Naive thymus-derived CD4-positive, alpha-beta T cell (primary cell): ENCODE measurements around the gene ABHD17C. TPM values are rescaled to one million over a fixed set of nuclear protein-coding genes. Genes with fewer than 3 reads are reported as not detected.

ENCODE experiments used
- ATAC-seq: fragments of 150-1000 bp; cut with Tn5 transposase; 2 replicates; pipeline ENCODE4 v1.10.0; 2021; ENCODE audit warnings: mild to moderate bottlenecking, moderate library complexity
- CTCF ChIA-PET: fragments of 350-600 bp; sonication (Branson Sonifier 250); formaldehyde crosslinking; loops from one replicate; lab custom pipeline; 2021; ENCODE audit warnings: antibody characterized with exemption; lab: Charles Lee
- POLR2A ChIA-PET: fragments of 350-600 bp; sonication (Branson Sonifier 250); formaldehyde crosslinking; loops from one replicate; lab custom pipeline; 2021; ENCODE audit warnings: antibody characterized with exemption, inconsistent platforms; lab: Charles Lee
- DNase-seq, 9 donors: peaks; one replicate each; pipeline versions ENCODE4 v3.0.0 to v3.0.0-alpha.2; 2020 to 2022; ENCODE audit warnings: mixed read lengths in 1 of 9
- H3K27ac ChIP-seq: one replicate; pipeline ENCODE4 v1.7.0; 2013; ENCODE audit warnings: mild to moderate bottlenecking, low read depth, low read length, moderate library complexity
- H3K27me3 ChIP-seq, 2 donors: one replicate each; pipeline ENCODE4 v1.7.0; 2013; ENCODE audit warnings: low read length in 2 of 2, mild to moderate bottlenecking in 2 of 2, moderate library complexity in 2 of 2; ENCODE audit not compliant: control insufficient read depth in 2 of 2, insufficient read depth in 2 of 2
- H3K36me3 ChIP-seq, 3 experiments: 1 replicate in 2 of 3; 2 replicates in 1 of 3; pipeline ENCODE4 v1.7.0; 2013; ENCODE audit warnings: low read length in 3 of 3, mild to moderate bottlenecking in 3 of 3, moderate library complexity in 1 of 3; ENCODE audit not compliant: insufficient read depth in 3 of 3, control insufficient read depth in 2 of 3
- H3K4me1 ChIP-seq, 2 donors: one replicate each; pipeline ENCODE4 v1.7.0; 2013; ENCODE audit warnings: low read length in 2 of 2, mild to moderate bottlenecking in 2 of 2, moderate library complexity in 1 of 2; ENCODE audit not compliant: control insufficient read depth in 2 of 2, insufficient read depth in 2 of 2
- H3K4me3 ChIP-seq: 2 replicates; pipeline ENCODE4 v1.7.0; 2013; ENCODE audit warnings: mild to moderate bottlenecking, low read length
- H3K9me3 ChIP-seq, 3 experiments: 1 replicate in 2 of 3; 2 replicates in 1 of 3; pipeline ENCODE4 v1.7.0; 2013; ENCODE audit warnings: low read length in 3 of 3; ENCODE audit not compliant: control insufficient read depth in 2 of 3
- H3K27ac Mint-ChIP-seq, 9 donors: one replicate each; pipeline ENCODE4 v1.8.0; 2020 to 2022; ENCODE audit warnings: mixed read lengths in 9 of 9, mild to moderate bottlenecking in 8 of 9, moderate library complexity in 5 of 9, inconsistent platforms in 2 of 9
- H3K27me3 Mint-ChIP-seq, 5 donors: one replicate each; pipeline ENCODE4 v1.8.0; 2021 to 2022; ENCODE audit warnings: mixed read lengths in 5 of 5, mild to moderate bottlenecking in 1 of 5
- H3K36me3 Mint-ChIP-seq, 5 donors: one replicate each; pipeline ENCODE4 v1.8.0; 2020 to 2022; ENCODE audit warnings: mixed read lengths in 5 of 5, mild to moderate bottlenecking in 3 of 5, inconsistent platforms in 1 of 5
- H3K4me1 Mint-ChIP-seq, 7 donors: one replicate each; pipeline ENCODE4 v1.8.0; 2020 to 2022; ENCODE audit warnings: mixed read lengths in 7 of 7, mild to moderate bottlenecking in 3 of 7, inconsistent platforms in 1 of 7
- H3K4me3 Mint-ChIP-seq, 10 donors: one replicate each; pipeline ENCODE4 v1.8.0; 2020 to 2022; ENCODE audit warnings: mild to moderate bottlenecking in 10 of 10, mixed read lengths in 10 of 10, moderate library complexity in 6 of 10, inconsistent platforms in 2 of 10
- H3K9me3 Mint-ChIP-seq, 11 donors: one replicate each; pipeline ENCODE4 v1.8.0; 2020 to 2022; ENCODE audit warnings: mixed read lengths in 11 of 11, mild to moderate bottlenecking in 4 of 11, inconsistent platforms in 1 of 11, moderate library complexity in 1 of 11
- intact Hi-C, 2 donors: fragments of 100-400 bp; cut with micrococcal nuclease; formaldehyde crosslinking; loops; one replicate each; pipeline ENCODE4 v1.15.1; 2023
- polyA plus RNA-seq, 2 donors: library from polyadenylated mRNA; unstranded; fragments of 300-500 nt; fragmentation: Illumina TruSeq; gene quantifications; one replicate each; pipeline ENCODE4 v1.2.3, GENCODE V29; 2021
- total RNA-seq, 6 experiments: library from RNA in 5 of 6; stranded (reverse) in 5 of 6; gene quantifications; 1 replicate in 5 of 6; 2 replicates in 1 of 6; pipeline ENCODE4 v1.2.3 and lab custom pipeline; 2021 to 2026

Gene ABHD17C
- total and polyA plus RNA-seq, 7 experiments from 2014 or later, result 0.26 to 2.8 (median 1.8) TPM

DNA sequence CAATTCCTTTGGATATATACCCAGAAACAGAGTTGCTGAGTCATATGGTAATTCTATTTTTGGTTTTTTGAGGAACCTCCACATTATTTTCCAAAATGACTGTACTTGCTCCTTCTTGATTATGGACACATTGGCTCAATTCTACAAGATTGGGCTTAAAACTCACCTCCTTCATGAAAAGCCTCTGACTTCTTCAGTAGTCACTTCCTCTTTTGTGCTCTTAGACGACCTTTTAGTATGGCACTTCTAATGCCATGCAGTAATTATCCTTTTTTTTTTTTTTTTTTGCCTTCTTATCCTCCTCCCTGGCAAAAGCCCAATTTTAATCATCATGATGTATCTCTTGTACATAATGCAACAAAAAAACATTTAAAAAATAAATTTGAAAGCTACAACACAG is 33.0 kb upstream of the ABHD17C start:
- no peaks in the 10 kb centered on the region for H3K4me1 ChIP-seq
- H3K9me3 ChIP-seq, result no peaks in the 10 kb centered on the region
- H3K4me3 ChIP-seq, result no peak overlapping the region
- peaks cover 0 to 3% of the 10 kb centered on the region in 2 donors for H3K27me3 ChIP-seq
- no peaks in the 10 kb centered on the region for H3K36me3 Mint-ChIP-seq
- ChIA-PET POLR2A (interaction anchor here (0.7 kb wide), 1 partner anchor 30 kb away, joined by 3 read pairs; no protein-coding TSS in a partner anchor), CTCF (no interaction called here)
- no peak overlapping the region for H3K27ac Mint-ChIP-seq
- peaks cover 0 to 2% (median 0%) of the 10 kb centered on the region in 11 donors for H3K9me3 Mint-ChIP-seq
- H3K27ac ChIP-seq, result no peak overlapping the region
- H3K4me1 Mint-ChIP-seq, result no peaks in the 10 kb centered on the region
- ATAC-seq, result no peak
- DNase-seq, result no peak
- no peaks in the 10 kb centered on the region for H3K36me3 ChIP-seq
- peaks cover 12 to 26% (median 13%) of the 10 kb centered on the region in 5 donors for H3K27me3 Mint-ChIP-seq
- intact Hi-C loops, result no loop called here
- H3K4me3 Mint-ChIP-seq, result no peak overlapping the region

DNA sequence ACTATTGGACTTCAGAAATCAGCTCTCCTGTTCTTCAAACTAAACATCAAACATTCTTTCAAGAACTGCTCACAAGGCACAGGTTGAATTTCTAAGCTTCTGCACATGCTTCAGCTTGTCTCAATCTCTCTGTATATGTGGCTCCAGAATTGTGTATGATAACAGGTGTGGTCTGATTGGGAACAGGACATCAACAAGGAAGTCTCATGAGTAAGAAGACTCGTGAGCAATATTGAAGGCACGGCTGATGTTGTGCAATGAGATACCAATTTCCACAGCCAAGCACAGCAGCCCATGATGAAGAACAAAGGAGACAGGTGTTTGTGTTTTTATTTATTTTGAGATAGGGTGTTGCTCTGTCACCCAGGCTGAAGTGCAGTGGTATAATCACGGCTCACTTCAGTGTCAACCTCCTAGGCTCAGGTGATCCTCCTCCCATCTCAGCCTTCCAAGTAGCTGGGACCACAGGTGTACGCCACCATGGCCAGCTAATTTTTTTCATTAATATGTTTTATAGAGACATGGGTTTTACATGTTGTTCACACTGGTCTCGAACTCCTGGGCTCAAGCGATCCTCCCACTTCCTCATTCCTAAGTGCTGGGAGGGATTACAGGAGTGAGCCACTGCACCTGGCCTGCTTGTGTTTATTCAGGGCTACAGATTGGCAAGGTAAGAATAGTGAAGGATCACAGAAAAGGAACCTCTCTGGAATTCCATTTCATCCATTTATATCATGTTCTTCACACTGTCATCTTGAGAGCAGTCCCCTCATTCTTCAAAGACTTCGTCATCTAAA is 32.2 kb upstream of the ABHD17C start:
- H3K27me3 Mint-ChIP-seq, result peaks cover 12 to 23% (median 13%) of the 10 kb centered on the region in 5 donors
- H3K4me1 ChIP-seq, result no peaks in the 10 kb centered on the region
- POLR2A ChIA-PET, result interaction anchor here (0.7 kb wide), 1 partner anchor 29 kb away, joined by 3 read pairs; no protein-coding TSS in a partner anchor
- CTCF ChIA-PET, result interaction anchor here (0.6 kb wide), 1 partner anchor 149 kb away, joined by 3 read pairs; no protein-coding TSS in a partner anchor
- no peak for ATAC-seq
- H3K4me1 Mint-ChIP-seq, result no peaks in the 10 kb centered on the region
- no peak overlapping the region for H3K4me3 Mint-ChIP-seq
- DNase-seq, result no peak
- H3K36me3 ChIP-seq, result no peaks in the 10 kb centered on the region
- intact Hi-C loops, result no loop called here
- peaks cover 0 to 2% (median 0%) of the 10 kb centered on the region in 11 donors for H3K9me3 Mint-ChIP-seq
- peaks cover 0 to 3% of the 10 kb centered on the region in 2 donors for H3K27me3 ChIP-seq
- no peaks in the 10 kb centered on the region for H3K9me3 ChIP-seq
- H3K27ac Mint-ChIP-seq, result no peak overlapping the region
- H3K27ac ChIP-seq, result no peak overlapping the region
- H3K36me3 Mint-ChIP-seq, result no peaks in the 10 kb centered on the region
- no peak overlapping the region for H3K4me3 ChIP-seq

DNA sequence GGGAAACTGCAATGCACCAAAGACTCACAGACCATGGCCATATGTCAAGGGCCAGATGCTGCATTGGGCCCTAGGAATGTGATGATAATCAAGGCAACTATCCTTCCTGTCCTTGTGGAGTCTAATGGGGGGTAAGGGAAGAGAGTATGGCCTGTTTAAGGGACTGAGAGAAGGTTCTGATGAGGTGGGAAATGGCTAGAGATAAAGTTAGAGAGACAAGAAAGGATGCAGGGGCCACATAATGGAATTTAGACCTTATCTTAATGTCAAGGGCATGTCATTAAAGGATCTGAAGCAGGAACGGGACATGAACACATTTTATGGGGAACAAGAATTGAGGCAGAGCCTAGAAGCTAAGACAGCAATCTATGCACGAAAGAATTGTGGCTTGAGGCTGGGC is 30.0 kb upstream of the ABHD17C start:
- no peaks in the 10 kb centered on the region for H3K9me3 ChIP-seq
- Mint-ChIP-seq H3K27me3 (peaks cover 12 to 21% (median 17%) of the 10 kb centered on the region in 5 donors), H3K4me1 (no peaks in the 10 kb centered on the region), H3K36me3 (no peaks in the 10 kb centered on the region), H3K27ac (no peak overlapping the region), H3K9me3 (peaks cover 0 to 2% (median 0%) of the 10 kb centered on the region in 11 donors), H3K4me3 (no peak overlapping the region)
- H3K27ac ChIP-seq, result no peak overlapping the region
- intact Hi-C loops, result no loop called here
- DNase-seq (no peak), ATAC-seq (no peak)
- no peaks in the 10 kb centered on the region for H3K4me1 ChIP-seq
- no peaks in the 10 kb centered on the region for H3K36me3 ChIP-seq
- ChIA-PET CTCF (no interaction called here), POLR2A (no interaction called here)
- no peak overlapping the region for H3K4me3 ChIP-seq
- peaks cover 0 to 3% of the 10 kb centered on the region in 2 donors for H3K27me3 ChIP-seq

DNA sequence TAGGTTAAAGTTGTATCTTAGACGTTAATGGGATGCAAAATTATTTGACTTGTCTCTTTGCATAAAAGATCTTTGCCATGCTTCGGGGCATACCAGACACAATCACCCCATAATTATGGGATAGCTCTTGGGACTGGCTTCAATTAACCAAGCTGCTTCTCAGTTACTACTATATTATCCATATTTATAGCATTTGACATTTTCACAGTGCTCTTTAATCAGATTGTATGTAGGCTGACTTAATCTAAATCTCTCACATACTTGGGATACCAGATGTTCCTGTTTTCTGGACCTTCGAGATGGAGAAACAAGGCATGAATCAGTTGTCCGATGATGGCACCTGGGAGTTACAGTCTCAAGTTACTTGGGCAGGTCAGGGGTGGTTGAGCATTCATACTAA is 27.2 kb upstream of the ABHD17C start:
- Histone ChIP-seq H3K27me3 (peaks cover 0 to 3% of the 10 kb centered on the region in 2 donors), H3K27ac (no peak overlapping the region), H3K4me1 (no peaks in the 10 kb centered on the region), H3K36me3 (no peaks in the 10 kb centered on the region), H3K4me3 (no peak overlapping the region), H3K9me3 (no peaks in the 10 kb centered on the region)
- H3K4me1 Mint-ChIP-seq, result no peaks in the 10 kb centered on the region
- H3K4me3 Mint-ChIP-seq, result no peak overlapping the region
- H3K27ac Mint-ChIP-seq, result no peak overlapping the region
- POLR2A ChIA-PET, result no interaction called here
- H3K9me3 Mint-ChIP-seq, result no peaks in the 10 kb centered on the region
- no peaks in the 10 kb centered on the region for H3K36me3 Mint-ChIP-seq
- ATAC-seq, result no peak
- no peak for DNase-seq
- CTCF ChIA-PET, result no interaction called here
- intact Hi-C loops, result no loop called here
- H3K27me3 Mint-ChIP-seq, result peaks cover 6 to 26% (median 17%) of the 10 kb centered on the region in 5 donors

DNA sequence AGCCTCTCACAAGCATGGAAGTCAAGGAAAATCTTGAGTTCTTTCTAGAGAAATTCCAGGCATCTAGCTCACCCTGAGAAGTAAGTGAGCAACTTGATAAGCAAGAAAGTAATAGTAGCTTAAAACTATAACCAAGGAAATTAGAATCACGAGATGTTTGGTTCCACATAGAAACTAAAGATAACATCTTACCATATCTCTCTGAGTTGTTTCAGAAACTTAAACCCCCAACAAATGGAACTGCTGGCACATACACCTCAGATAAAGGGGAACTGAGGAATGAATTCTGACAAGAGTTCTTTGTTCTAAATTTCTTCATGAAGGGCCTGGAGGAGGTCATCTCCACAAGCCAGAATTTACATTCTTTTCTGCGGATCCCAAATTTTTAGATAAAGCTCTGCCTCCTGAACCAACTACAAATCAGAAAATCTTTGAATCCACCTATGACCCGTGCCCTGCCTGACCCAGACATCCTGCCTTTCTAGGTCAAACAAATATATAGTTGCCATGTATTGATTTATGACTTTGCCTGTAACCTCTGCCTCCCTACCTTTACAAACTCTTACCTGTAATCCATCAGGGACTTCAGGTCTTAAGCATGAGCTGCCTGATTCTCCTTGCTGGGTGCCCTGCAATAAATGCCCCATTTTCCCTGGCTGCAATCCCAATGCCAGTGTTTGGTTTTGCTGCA is 26.4 kb upstream of the ABHD17C start:
- Mint-ChIP-seq H3K36me3 (no peaks in the 10 kb centered on the region), H3K4me3 (no peak overlapping the region), H3K4me1 (peaks cover 0 to 1% (median 0%) of the 10 kb centered on the region in 7 donors), H3K27ac (no peak overlapping the region), H3K9me3 (no peaks in the 10 kb centered on the region), H3K27me3 (peaks cover 6 to 26% (median 17%) of the 10 kb centered on the region in 5 donors)
- ChIA-PET POLR2A (no interaction called here), CTCF (no interaction called here)
- H3K27ac ChIP-seq, result no peak overlapping the region
- no peaks in the 10 kb centered on the region for H3K9me3 ChIP-seq
- DNase-seq (no peak), ATAC-seq (no peak)
- no peaks in the 10 kb centered on the region for H3K4me1 ChIP-seq
- intact Hi-C loops, result no loop called here
- no peaks in the 10 kb centered on the region for H3K36me3 ChIP-seq
- peaks cover 0 to 3% of the 10 kb centered on the region in 2 donors for H3K27me3 ChIP-seq
- no peak overlapping the region for H3K4me3 ChIP-seq

DNA sequence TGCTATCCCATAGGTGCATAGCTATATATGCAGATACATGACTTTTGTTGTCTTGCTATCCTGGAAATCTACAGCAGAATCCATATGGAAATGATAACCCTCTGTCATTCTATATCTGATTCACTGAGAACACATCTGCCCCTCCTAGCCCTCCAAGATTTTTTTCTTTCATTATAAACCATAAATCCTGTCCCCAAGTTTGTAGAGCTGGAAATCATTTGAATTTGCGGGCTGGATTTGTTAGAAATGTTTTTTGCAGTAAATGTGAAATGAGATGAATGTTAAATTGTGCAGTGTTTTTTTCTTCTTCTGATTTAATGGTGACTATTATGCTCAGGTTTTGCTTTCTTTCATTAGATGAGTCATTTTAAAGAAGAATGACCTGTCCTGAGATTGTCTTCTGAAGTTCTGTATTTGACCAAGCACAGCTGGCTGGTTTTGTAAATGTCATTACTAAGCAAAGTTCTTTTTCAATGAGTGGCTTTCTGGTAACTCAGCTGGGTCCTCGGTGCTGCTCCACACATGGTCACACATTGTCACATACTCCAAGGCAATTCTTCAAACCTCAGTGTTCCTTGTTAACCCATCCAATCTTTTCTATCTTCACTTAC is 25.3 kb upstream of the ABHD17C start:
- no peaks in the 10 kb centered on the region for H3K9me3 ChIP-seq
- Mint-ChIP-seq H3K27ac (no peak overlapping the region), H3K9me3 (no peaks in the 10 kb centered on the region), H3K36me3 (no peaks in the 10 kb centered on the region), H3K27me3 (peaks cover 6 to 26% (median 12%) of the 10 kb centered on the region in 5 donors), H3K4me3 (no peak overlapping the region), H3K4me1 (peaks cover 0 to 6% (median 0%) of the 10 kb centered on the region in 7 donors)
- intact Hi-C loops, result no loop called here
- ChIA-PET POLR2A (no interaction called here), CTCF (interaction anchor here (0.7 kb wide), 1 partner anchor 12 kb away, joined by 3 read pairs; no protein-coding TSS in a partner anchor)
- H3K27me3 ChIP-seq, result peaks cover 0 to 3% of the 10 kb centered on the region in 2 donors
- H3K36me3 ChIP-seq, result no peaks in the 10 kb centered on the region
- no peak overlapping the region for H3K27ac ChIP-seq
- ATAC-seq (no peak), DNase-seq (no peak)
- H3K4me1 ChIP-seq, result no peaks in the 10 kb centered on the region
- no peak overlapping the region for H3K4me3 ChIP-seq
